Activated naive CD4-positive, alpha-beta T cell treated with anti-CD3 and anti-CD28 coated beads, Interleukin-2, amount 50 U/mL, for 24 hours (primary cell): ENCODE data around the gene DCAF5.
"Not testable (repeated sequence)": the region's sequence is repeated elsewhere in the genome, so short reads cannot be mapped to it uniquely, and the experiment has no call there.

Experiments
- H3K27ac Mint-ChIP-seq: one replicate; pipeline ENCODE4 v1.8.0; 2021; ENCODE audit warnings: mild to moderate bottlenecking, mixed read lengths
- H3K27me3 Mint-ChIP-seq: one replicate; pipeline ENCODE4 v1.8.0; 2021; ENCODE audit warnings: mixed read lengths
- H3K36me3 Mint-ChIP-seq: one replicate; pipeline ENCODE4 v1.8.0; 2021; ENCODE audit warnings: mixed read lengths
- H3K4me1 Mint-ChIP-seq: one replicate; pipeline ENCODE4 v1.8.0; 2021; ENCODE audit warnings: mixed read lengths
- H3K4me3 Mint-ChIP-seq: one replicate; pipeline ENCODE4 v1.8.0; 2021; ENCODE audit warnings: mild to moderate bottlenecking, mixed read lengths
- H3K9me3 Mint-ChIP-seq: one replicate; pipeline ENCODE4 v1.8.0; 2021; ENCODE audit warnings: mixed read lengths

The DCAF5 gene

GRCh38 chr14:69036757-69037506 is 116.0 kb downstream of the DCAF5 start:
- Mint-ChIP-seq H3K4me3 (no peak overlapping the region), H3K27ac (no peak overlapping the region), H3K9me3 (no peaks in the 10 kb centered on the region), H3K36me3 (no peaks in the 10 kb centered on the region), H3K4me1 (no peaks in the 10 kb centered on the region), H3K27me3 (peaks cover 14% of the 10 kb centered on the region)

- Mint-ChIP-seq H3K27me3 (peaks cover 10% of the 10 kb centered on the region), H3K27ac (no peak overlapping the region), H3K36me3 (no peaks in the 10 kb centered on the region), H3K9me3 (no peaks in the 10 kb centered on the region), H3K4me1 (no peaks in the 10 kb centered on the region), H3K4me3 (no peak overlapping the region)
Measured at GRCh38 chr14:69034612-69035262, 118.2 kb downstream of the DCAF5 start.

DNA sequence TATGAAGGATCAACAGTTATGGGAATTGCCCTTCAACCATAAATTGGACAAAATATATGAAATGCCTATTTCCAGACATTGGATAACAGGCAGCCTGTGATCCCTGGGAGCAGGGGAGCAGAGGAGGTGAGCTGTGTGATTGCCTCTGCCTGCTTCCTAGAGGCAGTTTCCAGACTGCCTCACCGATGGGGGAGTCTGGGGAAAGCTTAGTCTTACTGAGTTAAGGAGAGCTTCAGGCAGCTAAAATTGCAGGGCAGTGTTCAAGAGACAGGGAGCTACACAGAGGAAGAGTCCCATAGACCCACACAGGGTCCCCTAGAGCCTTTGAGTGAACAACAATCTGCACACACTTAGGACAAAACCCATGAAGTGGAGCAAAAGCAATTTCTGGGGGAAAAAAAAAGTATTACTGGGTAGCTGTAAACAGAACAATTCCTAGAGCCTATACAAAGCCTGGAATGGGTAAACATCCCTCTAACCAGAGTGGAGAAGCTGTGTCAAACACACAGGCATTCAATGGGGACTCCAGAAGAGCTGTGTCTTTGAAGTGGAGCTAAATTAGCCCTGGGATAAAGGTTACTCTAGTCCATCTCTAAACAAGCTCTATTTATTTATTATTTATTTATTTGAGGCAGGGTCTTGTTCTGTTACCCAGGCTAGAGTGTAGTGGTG is 125.5 kb downstream of the DCAF5 start:
- Mint-ChIP-seq H3K4me1 (no peaks in the 10 kb centered on the region), H3K9me3 (no peaks in the 10 kb centered on the region), H3K27ac (no peak overlapping the region), H3K4me3 (no peak overlapping the region), H3K27me3 (no peaks in the 10 kb centered on the region), H3K36me3 (no peaks in the 10 kb centered on the region)

DNA sequence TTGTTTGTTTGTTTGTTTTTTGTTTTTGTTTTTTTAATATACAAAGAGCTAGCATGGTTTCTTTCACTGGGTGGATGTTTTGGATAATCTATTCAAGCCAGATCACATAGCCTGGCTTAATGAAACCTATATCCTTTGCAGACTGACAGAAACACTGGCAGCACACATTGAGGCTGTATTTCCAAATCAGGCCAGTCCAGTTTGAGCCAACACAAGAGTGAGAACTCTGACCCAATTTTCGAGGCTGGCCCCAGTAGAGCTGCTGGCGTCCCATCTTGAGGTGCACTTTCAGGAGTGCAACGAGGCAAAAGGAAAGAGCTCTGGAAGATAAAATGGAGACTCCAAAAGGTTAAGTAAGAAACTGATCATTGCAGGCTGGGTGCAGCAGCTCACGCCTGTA is 129.9 kb downstream of the DCAF5 start:
- no peaks in the 10 kb centered on the region for H3K36me3 Mint-ChIP-seq
- no peaks in the 10 kb centered on the region for H3K4me1 Mint-ChIP-seq
- no peaks in the 10 kb centered on the region for H3K9me3 Mint-ChIP-seq
- no peak overlapping the region for H3K27ac Mint-ChIP-seq
- no peak overlapping the region for H3K4me3 Mint-ChIP-seq
- H3K27me3 Mint-ChIP-seq, result no peaks in the 10 kb centered on the region

DNA sequence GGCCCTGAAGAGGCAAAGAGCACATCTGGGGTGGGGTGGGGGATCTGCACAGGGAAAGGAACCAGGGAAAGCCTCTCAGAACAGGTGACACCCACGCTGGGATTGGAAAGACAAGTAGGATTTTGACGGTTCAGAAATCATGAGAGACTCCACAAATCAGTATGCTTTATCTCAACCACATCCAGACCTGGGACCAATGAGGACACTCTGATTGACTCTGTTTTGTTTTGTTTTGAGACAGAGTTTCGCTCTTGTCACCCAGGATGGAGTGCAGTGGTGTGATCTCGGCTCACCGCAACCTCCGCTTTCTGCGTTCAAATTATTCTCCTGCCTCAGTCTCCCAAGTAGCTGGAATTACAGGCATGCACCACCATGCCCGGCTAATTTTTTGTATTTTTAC is 130.8 kb downstream of the DCAF5 start:
- H3K9me3 Mint-ChIP-seq, H3K27me3 Mint-ChIP-seq, H3K27ac Mint-ChIP-seq, H3K4me1 Mint-ChIP-seq, H3K4me3 Mint-ChIP-seq, H3K36me3 Mint-ChIP-seq: not testable (repeated sequence)

DNA sequence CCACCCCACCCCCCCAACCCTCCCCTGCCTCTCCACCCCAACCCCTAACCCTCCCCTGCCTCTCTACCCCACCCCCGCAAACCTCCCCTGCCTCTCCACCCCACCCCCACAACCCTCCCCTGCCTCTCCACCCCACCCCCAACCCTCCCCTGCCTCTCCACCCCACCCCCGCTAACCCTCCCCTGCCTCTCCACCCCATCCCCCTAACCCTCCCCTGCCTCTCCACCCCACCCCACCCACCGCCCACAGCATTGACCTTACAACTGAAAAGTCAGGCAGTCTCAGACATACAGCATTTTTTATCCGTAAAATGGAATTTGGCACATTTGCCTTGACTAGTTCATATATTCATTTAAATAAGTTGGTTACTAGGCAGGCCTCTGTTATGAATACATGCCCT is 135.2 kb downstream of the DCAF5 start:
- Mint-ChIP-seq H3K9me3 (no peaks in the 10 kb centered on the region), H3K4me3 (no peak overlapping the region), H3K27ac (no peak overlapping the region)

GRCh38 chr14:69014829-69015259 is 138.1 kb downstream of the DCAF5 start:
- H3K27me3 Mint-ChIP-seq, result no peaks in the 10 kb centered on the region
- no peaks in the 10 kb centered on the region for H3K36me3 Mint-ChIP-seq
- no peaks in the 10 kb centered on the region for H3K9me3 Mint-ChIP-seq
- peaks cover 13% of the 10 kb centered on the region for H3K4me1 Mint-ChIP-seq
- H3K4me3 Mint-ChIP-seq, result no peak overlapping the region
- H3K27ac Mint-ChIP-seq, result no peak overlapping the region

More for the DNA sequence above, 135.2 kb downstream of the DCAF5 start:
- no peaks in the 10 kb centered on the region for H3K27me3 Mint-ChIP-seq
- no peaks in the 10 kb centered on the region for H3K36me3 Mint-ChIP-seq
- H3K4me1 Mint-ChIP-seq, result peaks cover 4% of the 10 kb centered on the region

DNA sequence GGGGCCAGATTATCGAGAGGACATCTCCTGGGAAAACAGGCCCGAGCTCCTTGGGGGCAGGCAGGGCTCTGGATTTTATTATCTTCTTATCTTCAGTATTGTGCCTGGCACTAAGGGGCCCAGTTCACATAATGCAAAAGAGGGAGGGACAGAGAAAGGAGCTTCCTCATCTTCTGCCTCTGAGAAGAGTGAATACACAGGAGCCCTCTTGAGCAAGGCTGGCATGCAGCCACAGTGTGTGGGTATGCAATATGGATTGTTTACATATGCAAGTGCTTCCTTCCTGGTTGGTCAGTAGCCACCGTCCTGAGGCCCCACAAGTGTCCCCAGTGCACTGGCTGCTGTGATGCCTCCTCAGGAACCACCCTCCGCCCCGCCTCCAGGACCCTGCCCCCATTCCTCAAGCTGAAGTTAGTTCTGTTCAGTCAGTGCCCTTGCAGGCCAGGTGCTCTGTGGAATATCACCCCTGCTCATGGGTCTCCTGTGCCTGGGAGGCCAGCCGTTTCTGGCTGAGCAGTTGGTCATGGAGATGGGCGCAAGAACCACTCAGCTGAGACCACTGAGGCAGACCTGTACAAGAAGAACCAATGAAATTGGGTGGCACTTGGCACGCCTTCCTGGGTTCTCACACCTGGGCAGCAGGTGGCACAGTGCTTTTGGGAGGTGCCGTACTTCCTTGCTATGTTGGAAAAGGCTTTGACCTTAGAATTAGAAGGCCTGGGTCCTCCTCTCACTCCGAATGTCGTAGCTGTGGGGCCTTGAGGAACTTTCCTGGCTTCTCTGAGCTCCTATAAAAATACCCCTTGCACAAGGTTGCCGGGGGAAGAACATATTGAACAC is 138.8 kb downstream of the DCAF5 start:
- Mint-ChIP-seq H3K36me3 (no peaks in the 10 kb centered on the region), H3K9me3 (no peaks in the 10 kb centered on the region), H3K27me3 (no peaks in the 10 kb centered on the region), H3K4me1 (peaks cover 14% of the 10 kb centered on the region), H3K27ac (peak overlapping the region; percentile 30), H3K4me3 (no peak overlapping the region)

DNA sequence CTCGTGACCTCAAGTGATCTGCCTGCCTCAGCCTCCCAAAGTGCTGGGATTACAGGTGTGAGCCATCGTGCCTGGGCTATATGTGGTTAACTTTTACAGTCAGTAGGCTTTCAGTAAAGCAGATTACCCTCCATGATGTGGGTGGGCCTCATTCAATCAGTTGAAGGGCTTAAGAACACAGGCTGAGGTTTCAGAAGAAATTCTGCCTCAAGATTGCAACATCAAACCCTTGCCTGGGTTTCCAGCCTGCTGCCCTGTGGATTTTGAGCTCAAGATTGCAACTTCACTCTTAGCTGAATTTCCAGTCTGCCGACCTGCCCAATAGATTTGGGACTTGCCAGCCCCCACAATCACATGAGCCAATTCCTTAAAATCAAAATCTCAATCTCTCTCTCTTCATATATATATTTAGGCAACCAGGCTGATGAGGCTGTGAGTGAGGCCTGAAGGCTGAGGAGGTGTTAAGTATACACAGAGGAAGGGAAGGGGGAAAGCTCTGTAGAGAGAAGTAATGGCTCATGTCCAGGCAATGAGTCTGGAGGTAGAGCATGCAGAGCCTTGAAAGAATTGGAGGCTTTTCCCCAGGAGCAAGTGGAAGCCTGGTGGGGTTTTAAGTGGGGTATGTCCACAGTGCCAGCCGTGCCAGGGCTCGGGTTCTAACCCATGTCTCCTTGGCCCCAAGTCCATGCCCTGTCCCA is 140.5 kb downstream of the DCAF5 start:
- Mint-ChIP-seq H3K4me3 (no peak overlapping the region), H3K27me3 (no peaks in the 10 kb centered on the region), H3K27ac (no peak overlapping the region), H3K36me3 (no peaks in the 10 kb centered on the region), H3K9me3 (no peaks in the 10 kb centered on the region), H3K4me1 (peaks cover 14% of the 10 kb centered on the region)

DNA sequence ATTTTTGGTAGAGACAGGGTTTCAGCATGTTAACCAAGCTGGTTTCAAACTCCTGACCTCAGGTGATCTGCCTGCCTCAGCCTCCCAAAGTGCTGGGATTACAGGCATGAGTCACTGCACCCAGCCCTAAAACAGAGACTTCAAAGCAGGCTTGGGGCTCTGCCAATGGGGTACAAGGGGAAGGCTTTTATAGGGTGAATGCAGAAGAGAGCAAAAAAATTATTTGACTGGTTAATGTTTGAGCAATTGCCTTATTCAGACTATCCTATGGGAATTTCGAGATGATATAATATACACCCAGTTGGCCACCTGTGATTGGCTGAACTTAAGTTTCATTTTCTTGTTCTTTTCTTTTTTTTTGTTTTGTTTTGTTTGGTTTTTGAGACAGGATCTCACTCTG is 142.3 kb downstream of the DCAF5 start:
- H3K9me3 Mint-ChIP-seq, result no peaks in the 10 kb centered on the region
- H3K27ac Mint-ChIP-seq, result no peak overlapping the region
- H3K4me1 Mint-ChIP-seq, result peaks cover 14% of the 10 kb centered on the region
- H3K4me3 Mint-ChIP-seq, result no peak overlapping the region
- no peaks in the 10 kb centered on the region for H3K27me3 Mint-ChIP-seq
- no peaks in the 10 kb centered on the region for H3K36me3 Mint-ChIP-seq

DNA sequence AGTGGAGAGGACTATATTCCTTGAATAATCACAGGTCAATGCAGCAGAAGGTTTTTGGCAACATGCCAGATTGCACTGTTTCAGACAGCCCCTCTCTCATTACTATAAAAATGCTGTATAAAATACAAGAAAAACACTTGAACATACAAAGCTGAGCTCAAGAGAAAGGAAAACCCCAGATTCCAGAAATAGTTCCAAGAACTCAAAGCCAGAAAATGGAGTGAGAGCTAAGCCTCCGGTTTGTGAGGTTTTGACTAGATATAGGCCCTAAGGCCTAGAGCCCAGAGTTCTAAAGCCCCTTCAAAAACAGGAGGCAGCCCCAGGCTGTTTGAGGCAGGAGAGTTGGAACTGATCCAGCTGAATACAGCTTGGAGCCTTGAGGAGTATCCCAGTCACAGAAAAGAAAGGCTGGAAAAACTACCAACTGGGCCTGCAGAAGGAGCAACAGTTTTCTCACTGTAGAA is 144.5 kb downstream of the DCAF5 start:
- Mint-ChIP-seq H3K27me3 (no peaks in the 10 kb centered on the region), H3K27ac (no peak overlapping the region), H3K4me1 (peaks cover 11% of the 10 kb centered on the region), H3K9me3 (no peaks in the 10 kb centered on the region), H3K36me3 (no peaks in the 10 kb centered on the region), H3K4me3 (no peak overlapping the region)

- Mint-ChIP-seq H3K36me3 (no peaks in the 10 kb centered on the region), H3K4me1 (peaks cover 20% of the 10 kb centered on the region), H3K4me3 (no peak overlapping the region)
Measured at GRCh38 chr14:69006346-69006745, 146.6 kb downstream of the DCAF5 start.

DNA sequence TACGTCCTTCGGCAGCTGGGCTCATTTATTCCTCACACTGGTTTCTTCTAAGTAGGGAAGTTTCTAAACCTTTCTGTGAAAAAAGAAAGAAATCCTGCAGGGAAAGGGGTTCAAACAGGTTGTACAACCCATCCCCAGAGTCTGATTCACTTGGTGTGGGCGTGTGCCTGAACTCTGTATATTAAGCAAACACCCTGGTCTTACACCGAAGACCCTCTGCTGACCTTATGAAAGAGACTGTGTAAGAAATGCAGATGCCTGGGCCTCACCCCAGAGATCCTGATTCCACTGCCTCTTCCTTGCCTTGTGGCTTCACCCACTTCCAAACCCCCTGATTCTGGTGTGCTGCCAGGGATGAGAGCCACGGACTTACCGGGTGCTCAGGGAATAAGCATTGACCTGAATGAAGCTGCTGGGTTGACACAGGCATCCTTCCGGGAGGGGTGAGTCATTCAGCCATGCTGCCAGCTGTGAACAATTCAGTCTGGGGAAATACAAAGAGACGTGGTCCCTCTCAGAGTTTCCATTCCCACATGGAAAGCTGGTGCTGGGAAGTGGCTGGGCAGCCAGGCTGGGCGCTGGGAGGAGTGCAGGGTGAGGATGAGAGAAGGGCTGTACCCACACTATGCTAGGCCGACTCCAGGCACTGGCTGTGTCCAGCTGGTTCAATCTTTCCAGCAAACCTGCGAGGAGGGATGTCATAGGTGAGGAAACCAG is 147.3 kb downstream of the DCAF5 start:
- peaks cover 17% of the 10 kb centered on the region for H3K4me1 Mint-ChIP-seq
- H3K27me3 Mint-ChIP-seq, result no peaks in the 10 kb centered on the region
- no peak overlapping the region for H3K4me3 Mint-ChIP-seq
- peak overlapping the region; percentile 30 for H3K27ac Mint-ChIP-seq
- no peaks in the 10 kb centered on the region for H3K9me3 Mint-ChIP-seq
- no peaks in the 10 kb centered on the region for H3K36me3 Mint-ChIP-seq

More at GRCh38 chr14:69006346-69006745, 146.6 kb downstream of the DCAF5 start:
- Mint-ChIP-seq H3K9me3 (no peaks in the 10 kb centered on the region), H3K27ac (no peak overlapping the region), H3K27me3 (no peaks in the 10 kb centered on the region)

GRCh38 chr14:69004731-69005431 is 148.0 kb downstream of the DCAF5 start:
- Mint-ChIP-seq H3K27me3 (no peaks in the 10 kb centered on the region), H3K4me3 (no peak overlapping the region), H3K9me3 (no peaks in the 10 kb centered on the region), H3K4me1 (peaks cover 11% of the 10 kb centered on the region), H3K27ac (no peak overlapping the region), H3K36me3 (no peaks in the 10 kb centered on the region)
